GM21390 (cell line): Measurements from ENCODE around the gene LRRC66.

Experiments used
- ATAC-seq: cut with Tn5 transposase; IDR thresholded peaks from one replicate; pipeline ENCODE4 v1.9.1; 2021; ENCODE audit not compliant: unreplicated experiment

Gene LRRC66

GRCh38 chr4:52012651-52013050, 7.5 kb downstream of the LRRC66 start:
- ATAC-seq = no peak

- no peak for ATAC-seq
Observed at GRCh38 chr4:52010986-52011385, 9.2 kb downstream of the LRRC66 start.

- ATAC-seq = no peak
Observed at GRCh38 chr4:52006887-52007286, 13.3 kb downstream of the LRRC66 start.

- no peak for ATAC-seq
Observed at GRCh38 chr4:52005604-52006273, 14.4 kb downstream of the LRRC66 start.

- no peak for ATAC-seq
Observed at GRCh38 chr4:52004414-52004813, 15.7 kb downstream of the LRRC66 start.

- ATAC-seq = no peak
Observed at GRCh38 chr4:52001616-52002015, 18.5 kb downstream of the LRRC66 start.

- no peak for ATAC-seq
Observed at GRCh38 chr4:51999250-51999649, 20.9 kb downstream of the LRRC66 start.

GRCh38 chr4:51998837-51999236, 21.3 kb downstream of the LRRC66 start:
- no peak for ATAC-seq

GRCh38 chr4:51997647-51998046, 22.5 kb downstream of the LRRC66 start:
- no peak for ATAC-seq

- no peak for ATAC-seq
Observed at GRCh38 chr4:51995647-51996220, 24.4 kb downstream of the LRRC66 start.

GRCh38 chr4:51965862-51966261, 54.3 kb downstream of the LRRC66 start:
- ATAC-seq = no peak

- no peak for ATAC-seq
Observed at GRCh38 chr4:51963841-51964517, 56.2 kb downstream of the LRRC66 start.

- no peak for ATAC-seq
Observed at GRCh38 chr4:51960486-51960885, 59.7 kb downstream of the LRRC66 start.

GRCh38 chr4:51958199-51958968, 61.8 kb downstream of the LRRC66 start:
- ATAC-seq = no peak
